NB4 (cell line): ENCODE results near the gene ADGRG1.

Source experiments
- CTCF ChIP-seq: IDR thresholded peaks from one replicate; pipeline ENCODE4 v1.5.1; 2012; ENCODE audit warnings: low read depth, low read length
- MAX ChIP-seq: IDR thresholded peaks from 2 replicates; pipeline ENCODE4 v1.6.1; 2011; ENCODE audit warnings: low read depth, low read length
- POLR2A ChIP-seq: IDR thresholded peaks from 2 replicates; pipeline ENCODE4 v1.6.1; 2011; ENCODE audit warnings: mild to moderate bottlenecking; ENCODE audit not compliant: insufficient read length; ENCODE audit errors: extremely low read depth

- TF ChIP-seq CTCF, result no peak
- TF ChIP-seq POLR2A, result no peak
- no peak for TF ChIP-seq MAX
These were observed 62.5 kb downstream of the ADGRG1 start for GRCh38 chr16:57690782-57691471.
